A673 (cell line): ENCODE data around the gene NGEF.

Source experiments
- CTCF ChIP-seq: fragments of 300-800, 200-600 bp; sonication (generic); conservative IDR thresholded peaks from 2 replicates; pipeline ENCODE4 v1.5.1; 2017; ENCODE audit warnings: low read depth, mild to moderate bottlenecking, antibody characterized with exemption, low read length, moderate library complexity, mixed read lengths
- EZH2 ChIP-seq: fragments of 200-600 bp; sonication (generic); IDR thresholded peaks from 2 replicates; pipeline ENCODE4 v1.6.1; 2017; ENCODE audit warnings: borderline replicate concordance, low read depth, mild to moderate bottlenecking, mixed read lengths, antibody characterized with exemption, low read length; ENCODE audit not compliant: poor library complexity, severe bottlenecking

- no peak for TF ChIP-seq CTCF
- no peak for TF ChIP-seq EZH2
Measured at GRCh38 chr2:233032551-233033320, 19.7 kb upstream of the NGEF start, which contains the start of gene NEU2.
